ENCODE measurements around the gene CADPS. TPM values are rescaled to one million over a fixed set of nuclear protein-coding genes. Genes with fewer than 3 reads are reported as not detected.

Gene CADPS
- total RNA-seq, 4 donors from 2014 or later: 2.2 to 6.9 TPM; not detected in 2

- 89 to 91% methylated on average over 1 of the region's 1 CpG for WGBS, 2 donors
- H3K4me3 ChIP-seq (ENCODE audit: low read depth, poor library complexity, severe bottlenecking): no peak overlapping the region
- no peak for TF ChIP-seq POLR2A (IDR thresholded peaks at IDR 0.05)
- TF ChIP-seq, protein P1, sequence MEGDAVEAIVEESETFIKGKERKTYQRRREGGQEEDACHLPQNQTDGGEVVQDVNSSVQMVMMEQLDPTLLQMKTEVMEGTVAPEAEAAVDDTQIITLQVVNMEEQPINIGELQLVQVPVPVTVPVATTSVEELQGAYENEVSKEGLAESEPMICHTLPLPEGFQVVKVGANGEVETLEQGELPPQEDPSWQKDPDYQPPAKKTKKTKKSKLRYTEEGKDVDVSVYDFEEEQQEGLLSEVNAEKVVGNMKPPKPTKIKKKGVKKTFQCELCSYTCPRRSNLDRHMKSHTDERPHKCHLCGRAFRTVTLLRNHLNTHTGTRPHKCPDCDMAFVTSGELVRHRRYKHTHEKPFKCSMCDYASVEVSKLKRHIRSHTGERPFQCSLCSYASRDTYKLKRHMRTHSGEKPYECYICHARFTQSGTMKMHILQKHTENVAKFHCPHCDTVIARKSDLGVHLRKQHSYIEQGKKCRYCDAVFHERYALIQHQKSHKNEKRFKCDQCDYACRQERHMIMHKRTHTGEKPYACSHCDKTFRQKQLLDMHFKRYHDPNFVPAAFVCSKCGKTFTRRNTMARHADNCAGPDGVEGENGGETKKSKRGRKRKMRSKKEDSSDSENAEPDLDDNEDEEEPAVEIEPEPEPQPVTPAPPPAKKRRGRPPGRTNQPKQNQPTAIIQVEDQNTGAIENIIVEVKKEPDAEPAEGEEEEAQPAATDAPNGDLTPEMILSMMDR (IDR thresholded peaks at IDR 0.05): no peak
- DNase-seq (ENCODE audit: low spot score in 2 of 2): no peak
- intact Hi-C loops (cut with DNase I; ENCODE audit: low total_unique reads): no loop called here
Observed at GRCh38 chr3:62539762-62540161, 335.5 kb downstream of the CADPS start.

GRCh38 chr3:62538691-62539356 is 336.4 kb downstream of the CADPS start:
- no peak for DNase-seq (ENCODE audit: low spot score in 2 of 2)
- no peak for TF ChIP-seq POLR2A (IDR thresholded peaks at IDR 0.05)
- TF ChIP-seq, protein P1 (IDR thresholded peaks at IDR 0.05): no peak
- intact Hi-C loops (cut with DNase I; ENCODE audit: low total_unique reads): no loop called here
- WGBS, 2 donors: 36 to 37% methylated on average over 4 of the region's 4 CpGs
- H3K4me3 ChIP-seq (ENCODE audit: low read depth, poor library complexity, severe bottlenecking): no peak overlapping the region

DNA sequence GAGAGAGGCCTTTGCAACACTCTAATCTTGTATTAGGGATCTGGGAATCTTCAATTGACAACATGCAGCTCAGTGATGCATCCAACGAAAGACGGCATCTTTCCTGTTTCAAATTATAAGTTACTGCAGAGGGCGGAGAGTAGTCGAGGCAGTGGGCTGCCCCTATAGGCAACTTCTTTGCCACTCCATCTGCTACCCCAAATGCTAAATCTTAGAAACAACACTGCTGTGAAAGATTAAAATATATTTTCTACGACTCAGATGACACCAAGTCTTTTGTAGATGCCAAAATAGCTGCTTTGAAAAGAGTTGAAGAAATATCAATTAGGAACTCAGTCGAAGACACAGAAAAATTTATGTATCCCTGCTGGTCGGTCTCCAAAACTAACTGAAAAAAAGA is 340.9 kb downstream of the CADPS start:
- TF ChIP-seq, protein P1 (IDR thresholded peaks at IDR 0.05): no peak
- no peak for TF ChIP-seq POLR2A (IDR thresholded peaks at IDR 0.05)
- intact Hi-C loops (cut with DNase I; ENCODE audit: low total_unique reads): no loop called here
- H3K4me3 ChIP-seq (ENCODE audit: low read depth, poor library complexity, severe bottlenecking): no peak overlapping the region
- DNase-seq (ENCODE audit: low spot score in 2 of 2): no peak
- WGBS, 2 donors: 60 to 63% methylated on average over 7 of the region's 7 CpGs

DNA sequence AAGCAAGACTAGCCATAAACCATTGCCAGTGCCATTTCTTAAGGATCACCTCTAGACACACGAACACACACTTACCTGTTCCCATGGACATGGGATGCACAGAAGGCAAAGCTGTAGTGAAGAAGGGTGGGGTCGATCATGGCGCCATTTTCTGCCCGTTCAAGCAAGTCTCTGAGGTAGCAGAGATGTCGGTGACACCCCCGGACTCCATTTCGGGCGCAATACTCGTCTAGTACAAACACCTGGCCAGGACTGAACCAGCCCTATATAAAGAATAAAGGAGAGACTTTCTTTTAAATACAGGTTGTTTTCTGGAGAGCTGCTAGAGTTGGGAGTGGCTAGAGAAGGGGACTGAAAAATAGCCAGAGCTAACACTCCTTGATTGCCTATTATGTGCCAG is 342.4 kb downstream of the CADPS start:
- WGBS, 2 donors: 84 to 87% methylated on average over 9 of the region's 9 CpGs
- intact Hi-C loops (cut with DNase I; ENCODE audit: low total_unique reads): no loop called here
- DNase-seq (ENCODE audit: low spot score in 2 of 2): no peak
- no peak overlapping the region for H3K4me3 ChIP-seq (ENCODE audit: low read depth, poor library complexity, severe bottlenecking)
- TF ChIP-seq, protein P1 (IDR thresholded peaks at IDR 0.05): no peak
- TF ChIP-seq POLR2A (IDR thresholded peaks at IDR 0.05): no peak

DNA sequence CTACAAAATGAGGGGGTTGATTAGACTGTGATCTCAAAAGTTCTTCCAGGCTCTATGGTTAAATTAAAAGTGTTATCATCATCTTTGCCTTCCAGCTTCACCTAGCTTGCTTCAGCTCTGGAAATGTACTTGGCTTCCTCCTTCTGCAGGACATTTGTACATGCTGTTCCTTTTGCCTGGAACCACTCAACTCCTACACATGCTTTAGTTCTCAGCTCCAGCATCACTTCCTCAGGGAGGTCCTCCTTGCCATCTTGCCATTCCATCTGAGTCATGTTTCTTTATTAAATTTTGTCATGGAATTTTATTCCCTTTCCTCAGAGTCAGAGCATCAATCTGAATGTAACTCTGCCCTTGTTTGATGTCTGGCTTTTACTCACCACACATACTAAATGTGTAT is 343.2 kb downstream of the CADPS start:
- DNase-seq (ENCODE audit: low spot score in 2 of 2): no peak
- intact Hi-C loops (cut with DNase I; ENCODE audit: low total_unique reads): no loop called here
- H3K4me3 ChIP-seq (ENCODE audit: low read depth, poor library complexity, severe bottlenecking): no peak overlapping the region
- no peak for TF ChIP-seq POLR2A (IDR thresholded peaks at IDR 0.05)
- TF ChIP-seq, protein P1 (IDR thresholded peaks at IDR 0.05): no peak

DNA sequence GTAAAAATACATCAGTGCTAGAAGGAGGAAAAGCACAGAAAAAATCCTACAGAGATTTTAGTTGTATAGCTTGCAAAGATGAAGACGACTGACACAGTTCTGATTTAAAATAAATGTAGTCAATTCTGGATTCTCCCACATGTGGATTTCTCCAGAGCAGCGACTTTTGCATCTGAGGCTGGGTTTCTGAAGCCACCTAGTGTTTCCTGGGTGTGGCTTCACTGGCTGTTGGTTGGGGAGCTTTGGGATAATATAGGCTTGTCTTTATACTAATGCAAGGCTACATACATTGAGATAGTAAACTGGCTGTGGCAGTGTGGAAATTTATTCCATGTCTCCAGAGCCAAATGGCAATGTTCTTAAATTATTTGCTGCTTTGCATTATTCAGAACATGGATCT is 343.7 kb downstream of the CADPS start:
- intact Hi-C loops (cut with DNase I; ENCODE audit: low total_unique reads): no loop called here

More for the DNA sequence above, 343.7 kb downstream of the CADPS start:
- no peak overlapping the region for H3K4me3 ChIP-seq (ENCODE audit: low read depth, poor library complexity, severe bottlenecking)
- WGBS, 2 donors: 39 to 49% methylated on average over 2 of the region's 2 CpGs
- no peak for TF ChIP-seq POLR2A (IDR thresholded peaks at IDR 0.05)
- no peak for DNase-seq (ENCODE audit: low spot score in 2 of 2)
